ENCODE measurements around the gene FUT3. TPM values are rescaled to one million over a fixed set of nuclear protein-coding genes. Genes with fewer than 3 reads are reported as not detected.

FUT3 gene
- total and polyA plus RNA-seq, 2 of the 8 experiments (the other 6 are each of a cell fraction or from before 2014, with no cell fraction given) = 0.15 to 0.63 TPM

- no peak for TF ChIP-seq CBX5 (IDR thresholded peaks at IDR 0.05; ENCODE audit: low read depth, low read length)
- TF ChIP-seq CTBP2 (IDR thresholded peaks at IDR 0.05; ENCODE audit: borderline replicate concordance, insufficient read depth, insufficient read length, low read length) = no peak
- TF ChIP-seq EGR1 (IDR thresholded peaks at IDR 0.05; ENCODE audit: borderline replicate concordance, low read depth, low read length) = no peak
- no peak for TF ChIP-seq SP2 (IDR thresholded peaks at IDR 0.05; ENCODE audit: low read length)
- no peak for TF ChIP-seq CREB1 (IDR thresholded peaks at IDR 0.05)
- no peak for TF ChIP-seq KDM4A (IDR thresholded peaks at IDR 0.05; ENCODE audit: low read depth, low read length, severe bottlenecking)
- no peak for TF ChIP-seq RXRA (IDR thresholded peaks at IDR 0.05; ENCODE audit: insufficient read depth, low read depth, low read length)
- TF ChIP-seq RAD21 (IDR thresholded peaks at IDR 0.05 in 1 of 2, conservative IDR thresholded peaks at IDR 0.05 in 1 of 2; ENCODE audit: low read depth in 2 of 2, low read length in 2 of 2) = no peak
- no peak for TF ChIP-seq TAF7 (optimal IDR thresholded peaks at IDR 0.05; ENCODE audit: borderline replicate concordance, low read depth, low read length)
- TF ChIP-seq, protein P1, sequence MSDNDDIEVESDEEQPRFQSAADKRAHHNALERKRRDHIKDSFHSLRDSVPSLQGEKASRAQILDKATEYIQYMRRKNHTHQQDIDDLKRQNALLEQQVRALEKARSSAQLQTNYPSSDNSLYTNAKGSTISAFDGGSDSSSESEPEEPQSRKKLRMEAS (IDR thresholded peaks at IDR 0.05) = no peak
- TF ChIP-seq RNF2 (IDR thresholded peaks at IDR 0.05; ENCODE audit: borderline replicate concordance, low read depth, low read length, missing control alignments, poor library complexity, severe bottlenecking) = no peak
- no peak for TF ChIP-seq ASH2L (IDR thresholded peaks at IDR 0.05; ENCODE audit: low read length)
- no peak for TF ChIP-seq SP4 (IDR thresholded peaks at IDR 0.05; ENCODE audit: low read length)
- TF ChIP-seq RBBP5 (IDR thresholded peaks at IDR 0.05; ENCODE audit: borderline replicate concordance, low read depth, low read length) = no peak
- no peak overlapping the region for H2AFZ ChIP-seq (ENCODE audit: low read length)
- no peak overlapping the region for H3K27ac ChIP-seq (ENCODE audit: low read depth, low read length)
- H3K4ac ChIP-seq (replicated peaks; ENCODE audit: insufficient read length, low read depth, low read length) = no peak overlapping the region
- H3K36me3 ChIP-seq (ENCODE audit: control insufficient read depth in 2 of 4, insufficient read depth in 4 of 4, low read length in 3 of 4) = no peaks in the 10 kb centered on the region
- POLR2A ChIA-PET (ENCODE audit: partially characterized antibody) = interaction anchor here (1.5 kb wide), 1 partner anchor 15 kb away, joined by 7 read pairs; no protein-coding TSS in a partner anchor
- H3K23me2 ChIP-seq (ENCODE audit: low read depth, low read length) = no peaks in the 10 kb centered on the region
- no peak overlapping the region for H3K14ac ChIP-seq (ENCODE audit: insufficient read length)
- CTCF ChIA-PET (ENCODE audit: partially characterized antibody) = interaction anchor here (1.7 to 2.0 kb wide), 2 partner anchors 14 to 73 kb away, joined by 4 to 6 read pairs; no protein-coding TSS in a partner anchor
- DNase-seq (ENCODE audit: low read depth in 1 of 2, low spot score in 2 of 2) (no peak), FAIRE-seq (no peak)
- H4K8ac ChIP-seq (ENCODE audit: extremely low read depth, insufficient read depth, low read length) = no peak overlapping the region
- no peak overlapping the region for H3K23ac ChIP-seq (ENCODE audit: insufficient read length)
- H3K9ac ChIP-seq (replicated peaks in 1 of 4; ENCODE audit: extremely low read depth in 1 of 4, low read depth in 3 of 4, low read length in 3 of 4) = no peak overlapping the region
- no peaks in the 10 kb centered on the region for H4K20me1 ChIP-seq (replicated peaks in 1 of 2; ENCODE audit: control insufficient read depth in 1 of 2, insufficient read depth in 2 of 2, low read length in 2 of 2)
- no peak overlapping the region for H4K5ac ChIP-seq (ENCODE audit: insufficient read length, low read depth, low read length)
- no peak overlapping the region for H3K4me2 ChIP-seq (ENCODE audit: insufficient read depth in 1 of 2, low read depth in 2 of 2, low read length in 2 of 2)
- no peaks in the 10 kb centered on the region for H3K79me2 ChIP-seq (ENCODE audit: control insufficient read depth in 1 of 2, insufficient read depth in 2 of 2, low read length in 2 of 2)
- peaks cover 0 to 17% (median 6%) of the 10 kb centered on the region in 4 experiments; a peak in 6 of 7 replicates for H3K4me1 ChIP-seq (replicated peaks in 1 of 4; ENCODE audit: control insufficient read depth in 3 of 4, insufficient read depth in 4 of 4, low read length in 3 of 4)
- H3K27me3 ChIP-seq (replicated peaks in 1 of 4; ENCODE audit: control insufficient read depth in 3 of 4, extremely low read depth in 1 of 4, insufficient read depth in 3 of 4, low read length in 3 of 4) = no peaks in the 10 kb centered on the region
- no peak overlapping the region for H4K91ac ChIP-seq (replicated peaks; ENCODE audit: insufficient read length, low read length)
- no peaks in the 10 kb centered on the region for H3K9me3 ChIP-seq (ENCODE audit: insufficient read depth in 2 of 2, low read depth in 1 of 2, low read length in 1 of 2)
- H3K4me3 ChIP-seq (ENCODE audit: extremely low read depth in 1 of 4, insufficient read depth in 2 of 4, low read depth in 3 of 4, low read length in 4 of 4) = no peak overlapping the region
- no peak overlapping the region for H3K56ac ChIP-seq (replicated peaks; ENCODE audit: insufficient read length, low read depth, low read length)
- no peak overlapping the region for H3K18ac ChIP-seq (ENCODE audit: extremely low read depth, low read length)
- H2AK5ac ChIP-seq (ENCODE audit: low read depth, low read length) = no peak overlapping the region
- 83% methylated on average over 8 of the region's 8 CpGs; no CpG with 5 or more reads in 1 of the 2 experiments for whole genome bisulfite sequencing, 2 experiments (ENCODE audit: extremely low coverage in 1 of 2, insufficient coverage in 1 of 2, insufficient read length in 1 of 2, insufficient replicate concordance in 2 of 2, low coverage in 1 of 2, low lambda C conversion rate in 2 of 2, missing lambda C conversion rate in 1 of 2)
- no peaks in the 10 kb centered on the region for H3K79me1 ChIP-seq (ENCODE audit: low read depth, low read length)
- H2BK20ac ChIP-seq (ENCODE audit: low read length) = no peak overlapping the region
- H2BK120ac ChIP-seq (replicated peaks; ENCODE audit: low read depth, low read length) = no peak overlapping the region
- no peak overlapping the region for H2BK5ac ChIP-seq (ENCODE audit: low read depth, low read length)
- H2BK12ac ChIP-seq (ENCODE audit: low read depth, low read length) = no peak overlapping the region
- H2BK15ac ChIP-seq (ENCODE audit: low read length) = no peak overlapping the region
These were observed 26.2 kb upstream of the FUT3 start for GRCh38 chr19:5877427-5877826.

Measured in H1 (cell line).